Adrenal gland (tissue), 12 donors: Measurements from ENCODE around the gene CHST6. TPM values are rescaled to one million over a fixed set of nuclear protein-coding genes. Genes with fewer than 3 reads are reported as not detected.
A peak's percentile ranks its signal among the peaks of the same experiment; 100 is the strongest.
"Not testable (repeated sequence)": the region's sequence is repeated elsewhere in the genome, so short reads cannot be mapped to it uniquely, and the experiment has no call there.

ENCODE experiments used
- DNase-seq, 7 donors: peaks; one replicate each; pipeline ENCODE4 v3.0.0-alpha.2; 2019 to 2020
- H3K27ac ChIP-seq, 5 donors: fragments of 200-600 bp; sonication (generic) in 4 of 5; 1 replicate in 3 of 5; 2 replicates in 2 of 5; pipeline versions ENCODE4 v1.5.1 to v1.8.0; 2016 to 2020; ENCODE audit warnings: mild to moderate bottlenecking in 1 of 5
- H3K27me3 ChIP-seq: fragments of 200-600 bp; 2 replicates; pipeline ENCODE4 v1.8.0; 2021
- H3K36me3 ChIP-seq, 2 donors: fragments of 200-600 bp; replicated peaks in 1 of 2; 1 replicate in 1 of 2; 2 replicates in 1 of 2; pipeline versions ENCODE4 v1.5.1 to v1.8.0; 2018 to 2022
- H3K4me1 ChIP-seq, 2 donors: fragments of 200-600 bp; replicated peaks in 1 of 2; 1 replicate in 1 of 2; 2 replicates in 1 of 2; pipeline versions ENCODE4 v1.5.1 to v1.8.0; 2018 to 2021
- H3K4me3 ChIP-seq, 4 donors: fragments of 200-600 bp; sonication (generic) in 3 of 4; one replicate each; pipeline ENCODE4 v1.5.1; 2016 to 2018
- H3K9me3 ChIP-seq, 3 donors: fragments of 200-600 bp; sonication (generic) in 1 of 3; replicated peaks in 1 of 3; 1 replicate in 2 of 3; 2 replicates in 1 of 3; pipeline versions ENCODE4 v1.5.1 to v1.8.0; 2016 to 2021
- POLR2A ChIP-seq, 2 donors: fragments of 450-650 bp; IDR thresholded peaks; one replicate each; pipeline ENCODE4 v1.6.1; 2017; ENCODE audit warnings: antibody characterized with exemption in 2 of 2, mild to moderate bottlenecking in 2 of 2, moderate library complexity in 1 of 2
- WGBS, 4 donors: extraction: QIAGEN DNeasy Blood & Tissue Kit in 2 of 4; methylation state at CpG; one replicate each; pipeline versions ENCODE4 v1.1.5 to v1.1.7; 2013 to 2017; 5-methylcytosine and 5-hydroxymethylcytosine counted together
- intact Hi-C, 2 donors: fragments of 100-400 bp; cut with DNase I; formaldehyde crosslinking; loops; one replicate each; pipeline versions ENCODE4 v1.14.1 to v1.15.0; 2022 to 2023
- polyA plus RNA-seq, 3 donors: library from polyadenylated mRNA; stranded (reverse); fragments of 200-250 nt in 2 of 3; fragments of 350-450 nt in 1 of 3; fragmentation: Illumina TruSeq in 1 of 3; extraction: RNeasy Lipid Tissue Mini Kit (QIAGEN cat#74804) in 1 of 3; gene quantifications; one replicate each; pipeline ENCODE4 v1.2.3, GENCODE V29; 2013 to 2014
- total RNA-seq, 9 donors: library from RNA; depleted of rRNA in 4 of 9; stranded (reverse); fragments of >200 nt in 4 of 9; fragments of 120-200 nt in 1 of 9; fragmentation: NEBNext Ultra II Directional in 1 of 9; extraction: Animal tissue kit (Norgen Biotek cat#: 25700) in 1 of 9; gene quantifications; one replicate each; pipeline versions ENCODE4 v1.1.0 to v1.2.4, GENCODE V29; 2013 to 2023
- TF ChIP-seq, protein P1 (sequence below), 6 experiments: fragments of 450-650 bp in 4 of 6; fragments of 200-600 bp in 2 of 6; sonication (generic) in 1 of 6; IDR thresholded peaks; 1 replicate in 5 of 6; 2 replicates in 1 of 6; pipeline versions ENCODE4 v1.5.1 to v1.8.0; 2016 to 2021; ENCODE audit warnings: antibody characterized with exemption in 6 of 6, mild to moderate bottlenecking in 2 of 6, moderate library complexity in 1 of 6
- donor health status: healthy with polysubstance abuse.
- donor health status: Bipolar disorder and iron deficiency.
- donor health status: DM: yes; HTN: yes; CAD: no.
- donor health status: DM: no; HTN: no; CAD: no.
- donor health status: DM: no; HTN: no; CAD: no.
- donor health status: DM: yes; HTN: yes; CAD: no.

Gene CHST6
- total and polyA plus RNA-seq, 12 donors = 3.1 to 65.8 (median 29.9) TPM

DNA sequence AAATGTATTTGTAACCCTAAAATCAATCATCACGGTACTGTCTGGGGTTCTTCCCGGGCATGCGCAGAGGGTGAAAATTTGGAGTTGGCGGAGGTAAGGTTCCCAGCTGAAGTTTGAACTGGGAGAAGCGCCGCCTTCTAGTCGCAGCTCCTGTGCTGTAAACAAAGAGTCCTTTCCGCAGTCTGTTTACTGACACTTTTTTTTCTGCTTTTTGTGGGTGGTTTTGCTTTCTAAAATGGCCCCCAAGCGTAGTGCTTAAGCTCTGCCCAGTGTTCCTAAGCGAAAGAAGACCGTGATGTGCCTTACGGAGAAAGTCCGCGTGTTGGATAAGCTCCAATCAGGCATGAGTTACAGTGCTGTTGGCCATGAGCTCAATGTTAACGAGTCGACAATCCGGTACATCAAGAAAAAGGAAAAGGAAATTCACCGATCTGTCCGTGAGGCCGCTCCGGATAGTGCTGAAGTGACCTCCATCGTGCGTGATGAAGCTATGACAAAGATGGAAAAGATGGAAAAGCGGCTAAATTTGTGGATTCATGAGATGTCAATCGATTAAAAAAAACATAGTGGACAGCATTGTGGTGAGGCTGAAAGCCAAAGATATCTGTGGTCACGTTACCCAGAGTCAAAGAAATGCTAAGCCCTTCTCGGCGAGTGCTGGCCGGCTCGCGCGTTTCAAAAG, 61.4 kb downstream of the CHST6 start:
- Histone ChIP-seq H3K36me3 (no peaks in the 10 kb centered on the region), H3K27ac (peak overlapping the region; percentile 93 to 99 (median 97)), H3K4me3 (peak overlapping the region; percentile 6 to 77 (median 54)), H3K27me3 (no peaks in the 10 kb centered on the region), H3K9me3 (no peaks in the 10 kb centered on the region), H3K4me1 (peaks cover 0 to 19% of the 10 kb centered on the region in 2 donors)
- WGBS, 4 donors = 1 to 5% (median 3%) methylated on average over 31 to 32 of the region's 32 CpGs
- DNase-seq = peak; percentile 78 to 95 (median 87)
- intact Hi-C loops = no loop called here
- TF ChIP-seq, protein P1, sequence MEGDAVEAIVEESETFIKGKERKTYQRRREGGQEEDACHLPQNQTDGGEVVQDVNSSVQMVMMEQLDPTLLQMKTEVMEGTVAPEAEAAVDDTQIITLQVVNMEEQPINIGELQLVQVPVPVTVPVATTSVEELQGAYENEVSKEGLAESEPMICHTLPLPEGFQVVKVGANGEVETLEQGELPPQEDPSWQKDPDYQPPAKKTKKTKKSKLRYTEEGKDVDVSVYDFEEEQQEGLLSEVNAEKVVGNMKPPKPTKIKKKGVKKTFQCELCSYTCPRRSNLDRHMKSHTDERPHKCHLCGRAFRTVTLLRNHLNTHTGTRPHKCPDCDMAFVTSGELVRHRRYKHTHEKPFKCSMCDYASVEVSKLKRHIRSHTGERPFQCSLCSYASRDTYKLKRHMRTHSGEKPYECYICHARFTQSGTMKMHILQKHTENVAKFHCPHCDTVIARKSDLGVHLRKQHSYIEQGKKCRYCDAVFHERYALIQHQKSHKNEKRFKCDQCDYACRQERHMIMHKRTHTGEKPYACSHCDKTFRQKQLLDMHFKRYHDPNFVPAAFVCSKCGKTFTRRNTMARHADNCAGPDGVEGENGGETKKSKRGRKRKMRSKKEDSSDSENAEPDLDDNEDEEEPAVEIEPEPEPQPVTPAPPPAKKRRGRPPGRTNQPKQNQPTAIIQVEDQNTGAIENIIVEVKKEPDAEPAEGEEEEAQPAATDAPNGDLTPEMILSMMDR (IDR thresholded peaks at IDR 0.05) = no peak
- TF ChIP-seq POLR2A (IDR thresholded peaks at IDR 0.05) = peak; percentile 22 to 68

DNA sequence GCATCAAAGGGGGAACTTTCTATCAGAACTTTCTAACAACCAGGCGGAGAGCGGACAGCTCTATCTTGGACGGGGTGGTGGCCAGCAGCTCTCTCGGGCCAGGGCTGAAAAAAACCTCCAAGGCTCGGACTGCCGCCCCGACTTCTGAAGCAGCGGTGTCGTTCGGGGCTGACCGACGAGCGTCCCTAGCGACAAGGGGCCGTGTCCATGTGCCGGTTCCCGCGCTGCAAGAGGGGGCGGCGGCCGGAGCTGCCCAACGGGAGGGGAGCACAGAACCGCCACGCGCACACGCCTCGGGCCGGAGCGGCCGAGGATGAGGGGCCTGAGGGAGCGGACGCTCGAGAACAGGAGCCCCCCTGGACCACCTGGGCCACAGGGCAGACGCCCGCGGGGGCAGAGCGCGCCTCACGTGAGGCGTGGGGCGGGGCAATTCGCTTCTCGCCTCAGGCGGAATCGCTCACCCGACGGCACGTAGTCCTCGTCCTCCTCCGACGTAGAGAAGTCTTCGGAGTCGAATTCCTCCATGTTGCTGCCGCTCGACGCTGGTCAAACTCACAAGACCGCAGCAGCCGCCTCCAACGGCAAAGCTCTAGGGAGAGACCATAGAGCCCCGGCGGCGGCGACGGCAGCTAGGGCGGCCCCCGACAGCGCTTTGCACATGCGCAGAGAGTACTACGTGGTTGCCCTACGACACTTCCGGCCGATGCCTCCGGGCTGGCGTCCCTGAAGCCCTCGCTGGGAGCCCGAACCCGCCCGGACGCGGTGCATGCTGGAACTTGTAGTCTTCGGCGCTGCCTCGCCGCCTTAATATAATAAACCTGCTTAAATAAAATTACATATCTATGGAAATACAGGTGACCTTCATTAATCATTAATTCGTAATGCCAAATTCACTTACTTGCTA, 62.2 kb downstream of the CHST6 start, which contains the start of gene CFDP1:
TSS of gene CFDP1 (minus strand) at position 676 of the 904 bp plus-strand sequence. CDS start at position 525, 151 bp downstream.
- Histone ChIP-seq H3K4me3 (peak within 1 kb of the TSS; percentile 6 to 78 (median 66)), H3K27me3 (no peaks in the 10 kb centered on the region), H3K27ac (peak within 1 kb of the TSS; percentile 93 to 99 (median 97)), H3K4me1 (peaks cover 0 to 19% of the 10 kb centered on the region in 2 donors), H3K9me3 (no peaks in the 10 kb centered on the region), H3K36me3 (no peaks in the 10 kb centered on the region)
- WGBS, 4 donors = 0 to 1% (median 1%) methylated on average over 28 to 85 of the region's 85 CpGs
- TF ChIP-seq, protein P1 (IDR thresholded peaks at IDR 0.05) = no peak
- peak; percentile 40 to 53 for TF ChIP-seq POLR2A (IDR thresholded peaks at IDR 0.05)
- intact Hi-C loops = no loop called here
- peak; percentile 96 to 98 (median 97) for DNase-seq

DNA sequence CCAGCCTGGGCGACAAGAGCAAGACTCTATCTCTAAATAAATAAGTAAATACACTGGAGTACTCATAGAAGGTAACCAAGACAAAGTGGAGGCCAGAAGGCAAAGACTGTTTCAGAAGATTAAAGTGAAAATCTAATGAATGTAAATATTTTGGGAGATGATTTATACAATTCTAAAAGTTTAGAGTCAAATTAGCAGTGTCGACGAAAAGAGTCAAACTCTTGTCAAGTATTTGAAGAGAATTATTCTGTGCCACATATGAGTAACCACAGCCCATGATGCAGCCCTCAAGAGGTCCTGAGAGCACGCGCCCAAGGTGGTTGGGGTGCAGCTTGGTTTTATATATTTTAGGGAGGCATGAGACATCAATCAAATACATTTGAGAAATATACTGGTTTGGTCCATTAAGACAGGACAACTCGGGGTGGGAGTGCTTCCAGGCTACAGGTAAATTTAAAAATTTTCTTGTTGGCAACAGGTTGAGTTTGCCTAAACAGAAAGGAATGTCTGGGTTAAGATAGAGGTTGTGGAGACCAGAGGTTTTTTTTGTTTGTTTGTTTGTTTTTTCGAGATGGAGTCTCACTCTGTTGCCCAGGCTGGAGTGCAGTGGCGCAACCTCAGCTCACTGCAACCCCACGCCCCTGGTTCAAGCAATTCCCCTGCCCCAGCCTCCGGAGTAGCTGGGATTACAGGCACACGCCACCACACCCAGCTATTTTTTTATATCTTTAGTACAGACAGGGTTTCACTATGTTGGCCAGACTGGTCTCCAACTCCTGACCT, 65.4 kb downstream of the CHST6 start:
- Histone ChIP-seq H3K36me3 (no peaks in the 10 kb centered on the region), H3K4me3 (no peak overlapping the region), H3K4me1 (peaks cover 7 to 24% of the 10 kb centered on the region in 2 donors), H3K27ac (no peak overlapping the region), H3K9me3 (no peaks in the 10 kb centered on the region), H3K27me3 (no peaks in the 10 kb centered on the region)
- TF ChIP-seq POLR2A (IDR thresholded peaks at IDR 0.05) = no peak
- TF ChIP-seq, protein P1 (IDR thresholded peaks at IDR 0.05) = no peak
- intact Hi-C loops = no loop called here
- 85 to 91% (median 90%) methylated on average over 11 of the region's 11 CpGs for WGBS, 4 donors
- DNase-seq = no peak

DNA sequence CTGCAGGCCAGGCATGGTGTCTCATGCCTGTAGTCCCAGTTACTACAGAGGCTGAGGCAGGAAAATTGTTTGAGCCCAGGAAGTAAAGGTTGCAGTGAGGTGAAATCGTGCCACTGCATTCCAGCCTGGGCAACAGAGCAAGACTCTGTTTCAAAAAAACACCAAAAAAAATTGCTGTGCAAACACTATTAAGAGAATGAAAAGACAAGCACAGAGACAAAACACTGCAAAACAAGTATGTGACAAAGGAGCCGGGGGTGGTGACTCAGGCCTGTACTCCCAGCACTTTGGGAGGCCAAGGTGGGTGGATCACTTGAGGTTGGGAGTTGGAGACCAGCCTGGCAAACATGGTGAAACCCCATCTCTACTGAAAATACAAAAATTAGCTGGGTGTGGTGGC, 68.7 kb downstream of the CHST6 start:
- H3K27me3 ChIP-seq, H3K36me3 ChIP-seq, H3K4me3 ChIP-seq, H3K9me3 ChIP-seq, H3K27ac ChIP-seq, intact Hi-C loops: not testable (repeated sequence)
- peak in 1 of 7 donors; percentile 38 for DNase-seq
- 58 to 77% (median 69%) methylated on average over 2 of the region's 2 CpGs for WGBS, 4 donors
- H3K4me1 ChIP-seq = peaks cover 14 to 24% of the 10 kb centered on the region in 2 donors

DNA sequence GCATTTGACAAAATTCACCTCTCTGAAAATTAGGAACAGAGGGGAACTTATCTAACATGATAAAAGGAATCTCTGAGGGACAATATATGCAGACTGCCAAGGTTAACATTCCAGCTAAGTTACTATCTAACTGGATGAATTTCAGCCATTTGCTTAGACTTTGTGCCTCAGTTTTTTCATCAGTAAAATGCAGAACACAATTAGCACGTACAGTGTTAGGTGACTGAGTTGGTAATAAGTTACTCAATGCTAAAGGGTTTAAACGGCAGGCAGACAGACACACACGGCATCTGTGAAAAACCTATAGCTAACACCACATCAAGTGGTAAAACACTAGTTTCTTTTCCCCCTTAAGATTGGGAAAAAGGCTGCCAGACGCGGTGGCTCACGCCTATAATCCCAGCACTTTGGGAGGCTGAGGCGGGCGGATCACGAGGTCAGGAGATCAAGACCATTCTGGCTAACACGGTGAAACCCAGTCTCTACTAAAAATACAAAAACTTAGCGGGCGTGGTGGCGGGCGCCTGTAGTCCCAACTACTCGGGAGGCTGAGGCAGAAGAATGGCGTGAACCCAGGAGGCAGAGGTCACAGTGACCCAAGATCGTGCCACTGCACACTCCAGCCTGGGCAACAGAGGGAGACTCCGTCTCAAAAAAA, 71.0 kb downstream of the CHST6 start:
- DNase-seq, H3K36me3 ChIP-seq, H3K4me3 ChIP-seq, H3K9me3 ChIP-seq, H3K27me3 ChIP-seq, intact Hi-C loops: not testable (repeated sequence)
- 49 to 74% (median 71%) methylated on average over 18 of the region's 18 CpGs for WGBS, 4 donors
- H3K27ac ChIP-seq = peak overlapping the region in 1 of 5 donors; percentile 11
- peaks cover 30 to 36% of the 10 kb centered on the region in 2 donors for H3K4me1 ChIP-seq
